Astrocyte (in vitro differentiated cells and primary cell): ENCODE data around the gene TCF20. TPM values are rescaled to one million over a fixed set of nuclear protein-coding genes. Genes with fewer than 3 reads are reported as not detected.

Experiments used
- DNase-seq: peaks from one replicate; pipeline ENCODE4 v3.0.0-alpha.2; 2010; ENCODE audit warnings: low read depth
- FAIRE-seq: peaks from 2 replicates; lab custom pipeline; 2011; peaks lifted over from hg19 to GRCh38; lab: Jason Lieb, UNC
- H2AFZ ChIP-seq: 2 replicates; pipeline ENCODE4 v1.6.0; 2012; ENCODE audit warnings: low read depth, low read length, inconsistent platforms
- H3K27ac ChIP-seq: 2 replicates; pipeline ENCODE4 v1.5.1; 2011; ENCODE audit warnings: low read depth, low read length, inconsistent platforms
- H3K27me3 ChIP-seq: 2 replicates; pipeline ENCODE4 v1.6.0; 2011; ENCODE audit warnings: low read length, inconsistent platforms; ENCODE audit not compliant: insufficient read depth
- H3K36me3 ChIP-seq: 2 replicates; pipeline ENCODE4 v1.5.1; 2011; ENCODE audit warnings: low read length, inconsistent platforms; ENCODE audit not compliant: insufficient read depth
- H3K4me1 ChIP-seq: 2 replicates; pipeline ENCODE4 v1.5.1; 2011; ENCODE audit warnings: low read length, inconsistent platforms; ENCODE audit not compliant: insufficient read depth
- H3K4me2 ChIP-seq: 2 replicates; pipeline ENCODE4 v1.6.0; 2012; ENCODE audit warnings: low read length, inconsistent platforms
- H3K4me3 ChIP-seq: 2 replicates; pipeline ENCODE4 v1.5.1; 2011; ENCODE audit warnings: low read depth, mild to moderate bottlenecking, low read length, inconsistent platforms; ENCODE audit not compliant: insufficient read depth
- H3K79me2 ChIP-seq: 2 replicates; pipeline ENCODE4 v1.6.0; 2012; ENCODE audit warnings: mild to moderate bottlenecking, low read length, inconsistent platforms; ENCODE audit not compliant: insufficient read depth
- H3K9ac ChIP-seq: 2 replicates; pipeline ENCODE4 v1.6.0; 2012; ENCODE audit warnings: mild to moderate bottlenecking, low read length, inconsistent platforms
- H3K9me3 ChIP-seq: 2 replicates; pipeline ENCODE4 v1.5.1; 2012; ENCODE audit warnings: low read depth, mild to moderate bottlenecking, low read length, inconsistent platforms; ENCODE audit not compliant: insufficient read depth
- H4K20me1 ChIP-seq: 2 replicates; pipeline ENCODE4 v1.6.0; 2012; ENCODE audit warnings: low read length, inconsistent platforms; ENCODE audit not compliant: insufficient read depth
- H3K27ac Mint-ChIP-seq: one replicate; pipeline ENCODE4 v1.8.0; 2021; ENCODE audit warnings: mild to moderate bottlenecking, mixed read lengths; ENCODE audit not compliant: unreplicated experiment
- H3K27me3 Mint-ChIP-seq: one replicate; pipeline ENCODE4 v1.8.0; 2021; ENCODE audit warnings: low read depth, mixed read lengths; ENCODE audit not compliant: unreplicated experiment
- H3K36me3 Mint-ChIP-seq: one replicate; pipeline ENCODE4 v1.8.0; 2021; ENCODE audit warnings: low read depth, mixed read lengths; ENCODE audit not compliant: unreplicated experiment
- H3K4me1 Mint-ChIP-seq: one replicate; pipeline ENCODE4 v1.8.0; 2021; ENCODE audit warnings: low read depth, mixed read lengths; ENCODE audit not compliant: unreplicated experiment
- H3K4me3 Mint-ChIP-seq: one replicate; pipeline ENCODE4 v1.8.0; 2021; ENCODE audit warnings: mild to moderate bottlenecking, moderate library complexity, mixed read lengths; ENCODE audit not compliant: unreplicated experiment
- H3K9me3 Mint-ChIP-seq: one replicate; pipeline ENCODE4 v1.8.0; 2021; ENCODE audit warnings: mild to moderate bottlenecking, mixed read lengths; ENCODE audit not compliant: unreplicated experiment
- CTCF ChIP-seq: IDR thresholded peaks from 2 replicates; pipeline ENCODE4 v1.5.1; 2011; ENCODE audit warnings: low read depth, mild to moderate bottlenecking, inconsistent platforms, low read length, moderate library complexity; ENCODE audit not compliant: insufficient read depth
- EZH2 ChIP-seq: IDR thresholded peaks from 2 replicates; pipeline ENCODE4 v1.6.1; 2012; ENCODE audit warnings: mild to moderate bottlenecking, low read length, inconsistent platforms; ENCODE audit not compliant: insufficient read depth
- total RNA-seq: library from RNA; stranded (reverse); gene quantifications from 2 replicates; pipeline ENCODE4 v1.2.1, GENCODE V29; 2021

The TCF20 gene
- total RNA-seq, 1 donor from 2014 or later = 37.6 TPM

GRCh38 chr22:42231929-42232328 is 38.5 kb downstream of the TCF20 start:
- no peak overlapping the region for H3K27ac Mint-ChIP-seq
- no peak for FAIRE-seq
- DNase-seq = no peak
- Histone ChIP-seq H3K36me3 (no peaks in the 10 kb centered on the region), H4K20me1 (peaks cover 78% of the 10 kb centered on the region), H3K4me1 (no peaks in the 10 kb centered on the region), H3K27me3 (no peaks in the 10 kb centered on the region), H3K4me2 (no peak overlapping the region), H3K79me2 (peaks cover 71% of the 10 kb centered on the region), H3K9me3 (no peaks in the 10 kb centered on the region), H3K9ac (no peak overlapping the region), H2AFZ (no peak overlapping the region), H3K27ac (no peak overlapping the region), H3K4me3 (no peak overlapping the region)
- no peaks in the 10 kb centered on the region for H3K36me3 Mint-ChIP-seq
- H3K4me3 Mint-ChIP-seq = no peak overlapping the region
- H3K4me1 Mint-ChIP-seq = peaks cover 12% of the 10 kb centered on the region
- no peaks in the 10 kb centered on the region for H3K27me3 Mint-ChIP-seq
- TF ChIP-seq CTCF (no peak), EZH2 (no peak)
- H3K9me3 Mint-ChIP-seq = no peaks in the 10 kb centered on the region

GRCh38 chr22:42229455-42230149 is 40.9 kb downstream of the TCF20 start:
- Mint-ChIP-seq H3K27me3 (no peaks in the 10 kb centered on the region), H3K27ac (no peak overlapping the region), H3K9me3 (no peaks in the 10 kb centered on the region), H3K4me3 (no peak overlapping the region), H3K36me3 (no peaks in the 10 kb centered on the region), H3K4me1 (peaks cover 10% of the 10 kb centered on the region)
- no peak overlapping the region for H3K27ac ChIP-seq
- TF ChIP-seq CTCF (no peak), EZH2 (no peak)
- H2AFZ ChIP-seq = no peak overlapping the region
- no peaks in the 10 kb centered on the region for H3K36me3 ChIP-seq
- H4K20me1 ChIP-seq = peaks cover 73% of the 10 kb centered on the region
- H3K4me2 ChIP-seq = peak overlapping the region; percentile 3
- H3K4me3 ChIP-seq = no peak overlapping the region
- DNase-seq = peak; percentile 67
- peaks cover 70% of the 10 kb centered on the region for H3K79me2 ChIP-seq
- no peaks in the 10 kb centered on the region for H3K9me3 ChIP-seq
- FAIRE-seq = no peak
- H3K9ac ChIP-seq = no peak overlapping the region
- no peaks in the 10 kb centered on the region for H3K4me1 ChIP-seq
- no peaks in the 10 kb centered on the region for H3K27me3 ChIP-seq

- Mint-ChIP-seq H3K36me3 (no peaks in the 10 kb centered on the region), H3K4me1 (peaks cover 12% of the 10 kb centered on the region), H3K27ac (no peak overlapping the region), H3K9me3 (no peaks in the 10 kb centered on the region), H3K4me3 (no peak overlapping the region), H3K27me3 (no peaks in the 10 kb centered on the region)
- Histone ChIP-seq H3K27ac (no peak overlapping the region), H3K27me3 (no peaks in the 10 kb centered on the region), H3K9ac (no peak overlapping the region), H3K4me1 (no peaks in the 10 kb centered on the region), H2AFZ (no peak overlapping the region), H4K20me1 (peaks cover 73% of the 10 kb centered on the region), H3K79me2 (peaks cover 72% of the 10 kb centered on the region), H3K4me3 (no peak overlapping the region), H3K9me3 (no peaks in the 10 kb centered on the region), H3K4me2 (no peak overlapping the region), H3K36me3 (no peaks in the 10 kb centered on the region)
- TF ChIP-seq EZH2 = no peak
- TF ChIP-seq CTCF = no peak
- FAIRE-seq (no peak), DNase-seq (no peak)
Measured at GRCh38 chr22:42228483-42228882, 42.0 kb downstream of the TCF20 start.
